Muscle of leg (tissue), 11 donors: Measurements from ENCODE around the gene UBE2E2. TPM values are rescaled to one million over a fixed set of nuclear protein-coding genes. Genes with fewer than 3 reads are reported as not detected.

Source experiments
- DNase-seq: peaks from one replicate; pipeline ENCODE4 v3.0.0; 2013
- H3K27ac ChIP-seq: one replicate; pipeline ENCODE4 v1.5.1; 2013; ENCODE audit warnings: mild to moderate bottlenecking, low read length, control low read depth
- H3K27me3 ChIP-seq: one replicate; pipeline ENCODE4 v1.6.1; 2013; ENCODE audit warnings: low read length; ENCODE audit not compliant: control insufficient read depth, insufficient read depth
- H3K36me3 ChIP-seq: one replicate; pipeline ENCODE4 v1.6.1; 2013; ENCODE audit warnings: low read length; ENCODE audit not compliant: control insufficient read depth, insufficient read depth
- H3K4me1 ChIP-seq: one replicate; pipeline ENCODE4 v1.6.1; 2013; ENCODE audit warnings: low read length; ENCODE audit not compliant: control insufficient read depth, insufficient read depth
- H3K4me3 ChIP-seq: one replicate; pipeline ENCODE4 v1.5.1; 2013; ENCODE audit warnings: low read length, control low read depth
- H3K9me3 ChIP-seq: replicated peaks from 2 replicates; pipeline ENCODE4 v1.6.1; 2013; ENCODE audit warnings: low read depth, low read length; ENCODE audit not compliant: control insufficient read depth
- WGBS: methylation state at CpG from one replicate; pipeline ENCODE4 v1.1.5; 2013; ENCODE audit warnings: missing lambda C conversion rate; ENCODE audit not compliant: insufficient coverage; 5-methylcytosine and 5-hydroxymethylcytosine counted together
- polyA plus RNA-seq, 8 donors: library from polyadenylated mRNA; unstranded; fragments of 120-200 nt; gene quantifications; one replicate each; pipeline versions ENCODE4 v1.2.1 to v1.2.3, GENCODE V29; 2013; ENCODE audit warnings: inconsistent platforms in 1 of 8, low replicate concordance in 1 of 8; ENCODE audit not compliant: insufficient read length in 8 of 8, insufficient read depth in 1 of 8
- total RNA-seq: library from RNA; stranded (reverse); fragments of 120-200 nt; gene quantifications from one replicate; pipeline ENCODE4 v1.2.4, GENCODE V29; 2013

Gene UBE2E2
- total and polyA plus RNA-seq, 9 donors, result 19.2 to 41.4 (median 35.1) TPM

- H3K9me3 ChIP-seq, result peaks cover 23% of the 10 kb centered on the region
- no peaks in the 10 kb centered on the region for H3K27me3 ChIP-seq
- WGBS, result no CpG with 5 or more reads among the region's 3 CpGs
- H3K4me3 ChIP-seq, result no peak overlapping the region
- peaks cover 2% of the 10 kb centered on the region for H3K4me1 ChIP-seq
- peaks cover 2% of the 10 kb centered on the region for H3K36me3 ChIP-seq
- no peak overlapping the region for H3K27ac ChIP-seq
- DNase-seq, result no peak
Observed at GRCh38 chr3:23481616-23482278, 278.6 kb downstream of the UBE2E2 start.

GRCh38 chr3:23484386-23484785 is 281.3 kb downstream of the UBE2E2 start:
- no peak for DNase-seq
- H3K27ac ChIP-seq, result no peak overlapping the region
- H3K4me1 ChIP-seq, result peaks cover 3% of the 10 kb centered on the region
- peaks cover 1% of the 10 kb centered on the region for H3K36me3 ChIP-seq
- H3K9me3 ChIP-seq, result peaks cover 24% of the 10 kb centered on the region
- WGBS, result 96% methylated on average over 4 of the region's 4 CpGs
- H3K4me3 ChIP-seq, result no peak overlapping the region
- no peaks in the 10 kb centered on the region for H3K27me3 ChIP-seq

- Histone ChIP-seq H3K4me3 (no peak overlapping the region), H3K36me3 (no peaks in the 10 kb centered on the region), H3K27ac (no peak overlapping the region), H3K4me1 (peaks cover 6% of the 10 kb centered on the region), H3K9me3 (peaks cover 14% of the 10 kb centered on the region), H3K27me3 (no peaks in the 10 kb centered on the region)
- WGBS, result 94% methylated on average over 5 of the region's 6 CpGs
- no peak for DNase-seq
Observed at GRCh38 chr3:23485922-23486321, 282.8 kb downstream of the UBE2E2 start.

- Histone ChIP-seq H3K36me3 (no peaks in the 10 kb centered on the region), H3K4me3 (no peak overlapping the region), H3K27me3 (no peaks in the 10 kb centered on the region), H3K27ac (no peak overlapping the region), H3K9me3 (peaks cover 14% of the 10 kb centered on the region), H3K4me1 (peaks cover 6% of the 10 kb centered on the region)
- WGBS, result 92% methylated on average over 7 of the region's 9 CpGs
- no peak for DNase-seq
Observed at GRCh38 chr3:23487015-23487414, 283.9 kb downstream of the UBE2E2 start.

- Histone ChIP-seq H3K36me3 (no peaks in the 10 kb centered on the region), H3K9me3 (peaks cover 14% of the 10 kb centered on the region), H3K27ac (no peak overlapping the region), H3K4me1 (peaks cover 4% of the 10 kb centered on the region), H3K4me3 (no peak overlapping the region), H3K27me3 (no peaks in the 10 kb centered on the region)
- WGBS, result no CpG with 5 or more reads among the region's 3 CpGs
- DNase-seq, result no peak
Observed at GRCh38 chr3:23488618-23489017, 285.5 kb downstream of the UBE2E2 start.

- H3K4me3 ChIP-seq, result no peak overlapping the region
- WGBS, result 94% methylated on average over 4 of the region's 7 CpGs
- H3K36me3 ChIP-seq, result no peaks in the 10 kb centered on the region
- no peak for DNase-seq
- no peaks in the 10 kb centered on the region for H3K27me3 ChIP-seq
- no peak overlapping the region for H3K27ac ChIP-seq
- peaks cover 14% of the 10 kb centered on the region for H3K9me3 ChIP-seq
- peaks cover 4% of the 10 kb centered on the region for H3K4me1 ChIP-seq
Observed at GRCh38 chr3:23489300-23490158, 286.4 kb downstream of the UBE2E2 start.

- peak; percentile 60 for DNase-seq
- peaks cover 14% of the 10 kb centered on the region for H3K9me3 ChIP-seq
- no peak overlapping the region for H3K4me3 ChIP-seq
- H3K27ac ChIP-seq, result peak overlapping the region; percentile 35
- no peaks in the 10 kb centered on the region for H3K27me3 ChIP-seq
- WGBS, result no CpG with 5 or more reads among the region's 3 CpGs
- H3K36me3 ChIP-seq, result no peaks in the 10 kb centered on the region
- peaks cover 4% of the 10 kb centered on the region for H3K4me1 ChIP-seq
Observed at GRCh38 chr3:23490459-23490858, 287.3 kb downstream of the UBE2E2 start.

GRCh38 chr3:23492057-23492456 is 288.9 kb downstream of the UBE2E2 start:
- DNase-seq, result no peak
- H3K4me3 ChIP-seq, result no peak overlapping the region
- no peak overlapping the region for H3K27ac ChIP-seq
- peaks cover 4% of the 10 kb centered on the region for H3K4me1 ChIP-seq
- H3K9me3 ChIP-seq, result peaks cover 2% of the 10 kb centered on the region
- H3K36me3 ChIP-seq, result no peaks in the 10 kb centered on the region
- H3K27me3 ChIP-seq, result no peaks in the 10 kb centered on the region

GRCh38 chr3:23493889-23494288 is 290.8 kb downstream of the UBE2E2 start:
- H3K4me1 ChIP-seq, result peaks cover 4% of the 10 kb centered on the region
- no peaks in the 10 kb centered on the region for H3K36me3 ChIP-seq
- no peak overlapping the region for H3K27ac ChIP-seq
- no peak overlapping the region for H3K4me3 ChIP-seq
- no peak for DNase-seq
- H3K9me3 ChIP-seq, result no peaks in the 10 kb centered on the region
- no peaks in the 10 kb centered on the region for H3K27me3 ChIP-seq

- no peak overlapping the region for H3K4me3 ChIP-seq
- peak overlapping the region; percentile 16 for H3K27ac ChIP-seq
- WGBS, result no CpG with 5 or more reads among the region's 1 CpG
- H3K9me3 ChIP-seq, result no peaks in the 10 kb centered on the region
- no peaks in the 10 kb centered on the region for H3K4me1 ChIP-seq
- DNase-seq, result no peak
- H3K27me3 ChIP-seq, result no peaks in the 10 kb centered on the region
- H3K36me3 ChIP-seq, result no peaks in the 10 kb centered on the region
Observed at GRCh38 chr3:23494967-23495366, 291.8 kb downstream of the UBE2E2 start.
